SU-DHL-6 (cell line): ENCODE measurements around the gene DNAAF5.
"Not testable (repeated sequence)": the region's sequence is repeated elsewhere in the genome, so short reads cannot be mapped to it uniquely, and the experiment has no call there.

Source experiments
- H2AFZ ChIP-seq: fragments of 200-600 bp; sonication (generic); 2 replicates; pipeline ENCODE4 v1.6.1; 2014; ENCODE audit warnings: low read depth, mild to moderate bottlenecking, moderate library complexity, mixed read lengths, antibody characterized with exemption, low read length; ENCODE audit not compliant: severe bottlenecking
- H3F3A ChIP-seq: fragments of 200-600 bp; shearing (Covaris generic); 2 replicates; pipeline ENCODE4 v1.6.0; 2016; ENCODE audit warnings: antibody characterized with exemption, mild to moderate bottlenecking; ENCODE audit not compliant: insufficient read depth
- H3K27ac ChIP-seq: fragments of 200-600 bp; sonication (generic); 2 replicates; pipeline ENCODE4 v1.5.1; 2016; ENCODE audit warnings: low read depth, mild to moderate bottlenecking, low read length, moderate library complexity, mixed read lengths
- H3K27me3 ChIP-seq: fragments of 200-600 bp; sonication (generic), shearing (Covaris generic); 2 replicates; pipeline ENCODE4 v1.6.0; 2014; ENCODE audit warnings: mild to moderate bottlenecking, low read length
- H3K36me3 ChIP-seq: fragments of 200-600 bp; sonication (generic); 2 replicates; pipeline ENCODE4 v1.6.1; 2014; ENCODE audit warnings: mild to moderate bottlenecking, low read length, mixed read lengths
- H3K4me2 ChIP-seq: fragments of 300-600, 200-600 bp; shearing (Covaris generic), sonication (generic); 2 replicates; pipeline ENCODE4 v1.6.0; 2014; ENCODE audit warnings: low read length, low read depth, mild to moderate bottlenecking; ENCODE audit not compliant: poor library complexity, severe bottlenecking
- H3K4me3 ChIP-seq: fragments of 200-600 bp; sonication (generic); 2 replicates; pipeline ENCODE4 v1.5.1; 2014; ENCODE audit warnings: antibody characterized with exemption, low read length, mild to moderate bottlenecking, mixed read lengths; ENCODE audit not compliant: insufficient read depth, poor library complexity, severe bottlenecking
- H3K79me2 ChIP-seq: fragments of 200-600 bp; sonication (generic); 2 replicates; pipeline ENCODE4 v1.6.1; 2014; ENCODE audit warnings: mild to moderate bottlenecking, low read length, moderate library complexity; ENCODE audit not compliant: insufficient read depth
- H3K9ac ChIP-seq: fragments of 200-600 bp; sonication (generic); 2 replicates; pipeline ENCODE4 v1.7.0; 2014; ENCODE audit warnings: mild to moderate bottlenecking, low read length
- H3K9me2 ChIP-seq: fragments of 200-600 bp; sonication (generic); replicated peaks from 2 replicates; pipeline ENCODE4 v1.6.1; 2014; ENCODE audit warnings: low read length; ENCODE audit not compliant: insufficient read depth
- H3K9me3 ChIP-seq: fragments of 200-600 bp; sonication (generic); 2 replicates; pipeline ENCODE4 v1.6.1; 2014; ENCODE audit warnings: low read length, mixed read lengths; ENCODE audit not compliant: insufficient read depth
- H4K20me1 ChIP-seq: fragments of 200-600 bp; sonication (generic); 2 replicates; pipeline ENCODE4 v1.6.1; 2014; ENCODE audit warnings: low read depth, mild to moderate bottlenecking, antibody characterized with exemption, low read length, moderate library complexity, mixed read lengths
- CTCF ChIP-seq: fragments of 200-600 bp; sonication (generic); IDR thresholded peaks from one replicate; pipeline ENCODE4 v1.5.1; 2017; ENCODE audit warnings: antibody characterized with exemption, mild to moderate bottlenecking, low read length, moderate library complexity; ENCODE audit not compliant: insufficient read depth, poor library complexity, severe bottlenecking
- EZH2phosphoT487 ChIP-seq: fragments of 200-600 bp; sonication (generic), shearing (Covaris generic); conservative IDR thresholded peaks from 2 replicates; pipeline ENCODE4 v1.6.1; 2018; ENCODE audit warnings: mild to moderate bottlenecking, antibody characterized with exemption, low read length, moderate library complexity, mixed read lengths

The DNAAF5 gene

GRCh38 chr7:803243-803635 is 76.7 kb downstream of the DNAAF5 start:
- Histone ChIP-seq H3K79me2 (no peaks in the 10 kb centered on the region), H3K27ac (no peak overlapping the region), H4K20me1 (no peaks in the 10 kb centered on the region), H3K36me3 (no peaks in the 10 kb centered on the region), H3K27me3 (no peaks in the 10 kb centered on the region), H3K4me2 (no peak overlapping the region), H3K9me3 (no peaks in the 10 kb centered on the region), H3K9me2 (no peaks in the 10 kb centered on the region), H2AFZ (no peak overlapping the region), H3K9ac (no peak overlapping the region), H3F3A (no peaks in the 10 kb centered on the region), H3K4me3 (no peak overlapping the region)
- TF ChIP-seq CTCF, result no peak
- no peak for TF ChIP-seq EZH2phosphoT487

- not testable (repeated sequence) for H3K27ac ChIP-seq, H3K36me3 ChIP-seq, H3K4me2 ChIP-seq, H3K4me3 ChIP-seq, H3K9ac ChIP-seq, H3K27me3 ChIP-seq, H4K20me1 ChIP-seq, H3K9me2 ChIP-seq, H3K79me2 ChIP-seq, H3K9me3 ChIP-seq, H3F3A ChIP-seq, H2AFZ ChIP-seq
Measured at GRCh38 chr7:803796-804195, 77.3 kb downstream of the DNAAF5 start.

GRCh38 chr7:805261-805660 is 78.8 kb downstream of the DNAAF5 start:
- H3K9me3 ChIP-seq, result no peaks in the 10 kb centered on the region
- H2AFZ ChIP-seq, result no peak overlapping the region
- no peaks in the 10 kb centered on the region for H3K36me3 ChIP-seq
- no peak overlapping the region for H3K4me3 ChIP-seq
- H3K4me2 ChIP-seq, result no peak overlapping the region
- H3K79me2 ChIP-seq, result no peaks in the 10 kb centered on the region
- TF ChIP-seq CTCF (no peak), EZH2phosphoT487 (no peak)
- no peaks in the 10 kb centered on the region for H4K20me1 ChIP-seq
- no peaks in the 10 kb centered on the region for H3K9me2 ChIP-seq
- no peaks in the 10 kb centered on the region for H3K27me3 ChIP-seq
- no peak overlapping the region for H3K27ac ChIP-seq
- H3F3A ChIP-seq, result no peaks in the 10 kb centered on the region
- no peak overlapping the region for H3K9ac ChIP-seq

GRCh38 chr7:815284-816216 is 89.1 kb downstream of the DNAAF5 start:
- H3K4me2 ChIP-seq, result peak overlapping the region; percentile 72
- H3K9ac ChIP-seq, result peak overlapping the region; percentile 34
- no peaks in the 10 kb centered on the region for H3K27me3 ChIP-seq
- H3K36me3 ChIP-seq, result no peaks in the 10 kb centered on the region
- peak overlapping the region; percentile 23 for H2AFZ ChIP-seq
- H3K9me3 ChIP-seq, result no peaks in the 10 kb centered on the region
- no peak overlapping the region for H3K27ac ChIP-seq
- H3K4me3 ChIP-seq, result peak overlapping the region; percentile 51
- H4K20me1 ChIP-seq, result peaks cover 14% of the 10 kb centered on the region; the same call in 1 of the 2 replicates
- 0 out of 2 replicates have a peak, but pooled peaks cover 9% of the 10 kb centered on the region for H3F3A ChIP-seq
- TF ChIP-seq CTCF, result no peak
- no peak for TF ChIP-seq EZH2phosphoT487
- peaks cover 38% of the 10 kb centered on the region for H3K79me2 ChIP-seq
- no peaks in the 10 kb centered on the region for H3K9me2 ChIP-seq
